Lung (tissue), 12 donors: ENCODE measurements around the gene TMEM106C. TPM values are rescaled to one million over a fixed set of nuclear protein-coding genes. Genes with fewer than 3 reads are reported as not detected.
A peak's percentile ranks its signal among the peaks of the same experiment; 100 is the strongest.

Experiments
- ATAC-seq: fragments of 200-7000 bp; cut with Tn5 transposase; one replicate; pipeline ENCODE4 v1.9.1; 2020; ENCODE audit warnings: moderate number of reproducible peaks; ENCODE audit not compliant: insufficient read depth, low FRiP score
- DNase-seq, 3 donors: peaks; one replicate each; pipeline ENCODE4 v3.0.0-alpha.2; 2013 to 2017
- H3K27ac ChIP-seq, 2 donors: one replicate each; pipeline ENCODE4 v1.5.1; 2013; ENCODE audit warnings: mild to moderate bottlenecking in 2 of 2, moderate library complexity in 2 of 2, control low read depth in 1 of 2, inconsistent platforms in 1 of 2, low read depth in 1 of 2, low read length in 1 of 2
- H3K27me3 ChIP-seq, 3 donors: one replicate each; pipeline ENCODE4 v1.5.1; 2013; ENCODE audit warnings: low read length in 2 of 3; ENCODE audit not compliant: control insufficient read depth in 3 of 3, insufficient read depth in 3 of 3
- H3K36me3 ChIP-seq, 4 donors: one replicate each; pipeline ENCODE4 v1.5.1; 2013; ENCODE audit warnings: low read length in 4 of 4, mild to moderate bottlenecking in 1 of 4, moderate library complexity in 1 of 4; ENCODE audit not compliant: control insufficient read depth in 4 of 4, insufficient read depth in 4 of 4
- H3K4me1 ChIP-seq, 5 donors: one replicate each; pipeline ENCODE4 v1.5.1; 2013; ENCODE audit warnings: low read length in 5 of 5, mild to moderate bottlenecking in 2 of 5, moderate library complexity in 1 of 5; ENCODE audit not compliant: control insufficient read depth in 5 of 5, insufficient read depth in 5 of 5
- H3K4me3 ChIP-seq: one replicate; pipeline ENCODE4 v1.5.1; 2013; ENCODE audit warnings: mild to moderate bottlenecking, control low read depth, moderate library complexity
- H3K9ac ChIP-seq, 2 donors: one replicate each; pipeline ENCODE4 v1.5.1; 2013; ENCODE audit warnings: low read length in 2 of 2, control low read depth in 1 of 2; ENCODE audit not compliant: insufficient read depth in 1 of 2
- H3K9me3 ChIP-seq, 4 donors: one replicate each; pipeline ENCODE4 v1.5.1; 2013; ENCODE audit warnings: low read length in 3 of 4, mild to moderate bottlenecking in 1 of 4, moderate library complexity in 1 of 4; ENCODE audit not compliant: control insufficient read depth in 4 of 4, insufficient read depth in 3 of 4
- WGBS, 2 donors: extraction: QIAGEN DNeasy Blood & Tissue Kit; methylation state at CpG; one replicate each; pipeline ENCODE4 v1.1.7; 2013; 5-methylcytosine and 5-hydroxymethylcytosine counted together
- polyA plus RNA-seq, 2 donors: library from polyadenylated mRNA; stranded (reverse); fragments of 200-250 nt; gene quantifications; one replicate each; pipeline ENCODE4 v1.2.1, GENCODE V29; 2013
- total RNA-seq, 2 donors: library from RNA; depleted of rRNA in 1 of 2; stranded (reverse); fragments of >200 nt in 1 of 2; gene quantifications; one replicate each; pipeline ENCODE4 v1.2.1, GENCODE V29; 2014 to 2021
- TF ChIP-seq, protein P1 (sequence below): IDR thresholded peaks from 2 replicates; pipeline ENCODE4 v1.5.1; 2012; ENCODE audit warnings: mild to moderate bottlenecking; ENCODE audit errors: control extremely low read depth, extremely low read depth
- donor health status: control.
- donor health status: control.
- donor health status: Bipolar disorder and iron deficiency.
- donor health status: healthy.
- donor health status: DM: yes; HTN: yes; CAD: no.

TMEM106C gene
- total and polyA plus RNA-seq, 4 donors, result 29.3 to 53.0 (median 34.1) TPM

DNA sequence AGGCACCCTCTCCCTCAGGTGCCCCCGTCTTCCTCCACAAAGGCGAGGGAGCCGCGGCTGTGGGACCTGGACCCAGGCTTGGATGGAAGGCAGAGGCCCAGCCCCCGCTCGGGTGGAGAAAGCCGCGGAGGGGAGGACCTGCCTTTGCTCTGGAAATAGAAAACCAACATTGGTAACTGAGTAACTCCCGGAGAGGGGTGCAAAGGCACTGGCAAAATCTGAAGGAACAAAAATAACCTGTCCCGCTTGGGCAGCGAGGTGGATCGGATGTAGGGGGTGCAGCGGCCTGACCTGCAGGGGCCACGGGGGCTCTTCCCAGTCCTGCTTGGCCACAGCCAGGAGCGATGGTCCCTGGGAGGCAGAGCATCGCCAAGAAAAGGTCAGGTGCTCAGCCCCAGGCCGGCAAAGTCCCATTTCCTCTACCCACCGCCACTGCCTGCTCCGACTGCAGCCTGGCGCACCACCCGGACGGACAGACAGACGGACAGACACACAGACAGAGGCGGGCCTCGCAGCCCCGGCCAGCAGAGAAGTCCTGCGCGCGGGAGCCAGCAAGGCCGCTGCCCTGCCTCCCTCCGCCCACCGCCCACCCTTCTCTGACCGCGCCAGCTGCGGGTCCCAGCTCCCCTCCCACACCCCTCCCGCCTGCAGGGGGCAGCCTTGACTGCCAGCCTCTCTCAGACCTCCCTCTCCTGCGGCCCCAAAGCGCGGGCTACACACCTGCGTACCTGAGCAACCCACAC lies 21.4 kb upstream of the TMEM106C start:
- Histone ChIP-seq H3K36me3 (no peaks in the 10 kb centered on the region), H3K4me1 (peaks cover 0 to 13% (median 3%) of the 10 kb centered on the region in 5 donors), H3K27ac (no peak overlapping the region), H3K9ac (no peak overlapping the region), H3K4me3 (no peak overlapping the region), H3K9me3 (peaks cover 0 to 2% (median 0%) of the 10 kb centered on the region in 4 donors), H3K27me3 (peaks cover 0 to 7% (median 3%) of the 10 kb centered on the region in 3 donors)
- TF ChIP-seq, protein P1, sequence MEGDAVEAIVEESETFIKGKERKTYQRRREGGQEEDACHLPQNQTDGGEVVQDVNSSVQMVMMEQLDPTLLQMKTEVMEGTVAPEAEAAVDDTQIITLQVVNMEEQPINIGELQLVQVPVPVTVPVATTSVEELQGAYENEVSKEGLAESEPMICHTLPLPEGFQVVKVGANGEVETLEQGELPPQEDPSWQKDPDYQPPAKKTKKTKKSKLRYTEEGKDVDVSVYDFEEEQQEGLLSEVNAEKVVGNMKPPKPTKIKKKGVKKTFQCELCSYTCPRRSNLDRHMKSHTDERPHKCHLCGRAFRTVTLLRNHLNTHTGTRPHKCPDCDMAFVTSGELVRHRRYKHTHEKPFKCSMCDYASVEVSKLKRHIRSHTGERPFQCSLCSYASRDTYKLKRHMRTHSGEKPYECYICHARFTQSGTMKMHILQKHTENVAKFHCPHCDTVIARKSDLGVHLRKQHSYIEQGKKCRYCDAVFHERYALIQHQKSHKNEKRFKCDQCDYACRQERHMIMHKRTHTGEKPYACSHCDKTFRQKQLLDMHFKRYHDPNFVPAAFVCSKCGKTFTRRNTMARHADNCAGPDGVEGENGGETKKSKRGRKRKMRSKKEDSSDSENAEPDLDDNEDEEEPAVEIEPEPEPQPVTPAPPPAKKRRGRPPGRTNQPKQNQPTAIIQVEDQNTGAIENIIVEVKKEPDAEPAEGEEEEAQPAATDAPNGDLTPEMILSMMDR, result no peak
- 35 to 39% methylated on average over 34 to 40 of the region's 40 CpGs for WGBS, 2 donors
- no peak for ATAC-seq
- peak in 2 of 3 donors; percentile 43 to 59 for DNase-seq

DNA sequence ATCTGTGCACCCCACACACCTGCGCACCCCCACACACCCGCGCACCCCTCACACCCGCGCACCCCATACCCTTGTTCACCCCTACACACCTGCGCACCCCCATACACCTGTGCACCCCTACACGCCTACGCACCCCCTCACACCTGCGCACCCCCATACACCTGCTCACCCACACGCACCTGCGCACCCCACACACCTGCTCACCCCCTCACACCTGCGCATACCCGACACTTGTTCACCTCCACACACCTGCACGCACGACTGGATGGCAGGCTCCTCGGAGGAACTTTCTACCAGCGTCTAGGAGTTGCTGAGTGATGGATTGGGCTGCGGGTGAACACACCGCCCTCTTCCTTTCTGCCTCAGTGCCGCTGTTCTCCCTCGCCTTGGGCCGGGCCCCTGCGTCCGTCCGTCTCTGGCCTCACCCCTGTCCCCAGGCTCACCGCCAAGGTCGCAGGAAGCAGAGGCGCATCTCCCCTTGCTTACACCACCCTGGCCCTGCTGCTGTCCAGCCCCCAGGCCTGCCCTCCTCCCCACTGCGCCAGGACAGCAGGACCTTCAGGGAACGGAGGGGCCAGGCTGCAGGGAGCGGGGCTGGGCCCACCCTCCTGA lies 20.7 kb upstream of the TMEM106C start:
- peaks cover 0 to 7% (median 3%) of the 10 kb centered on the region in 3 donors for H3K27me3 ChIP-seq
- TF ChIP-seq, protein P1, result no peak
- whole genome bisulfite sequencing, 2 donors, result 59 to 73% methylated on average over 30 to 31 of the region's 31 CpGs
- no peak for DNase-seq
- peaks cover 0 to 15% (median 3%) of the 10 kb centered on the region in 5 donors for H3K4me1 ChIP-seq
- H3K27ac ChIP-seq, result no peak overlapping the region
- H3K4me3 ChIP-seq, result no peak overlapping the region
- ATAC-seq, result no peak
- H3K36me3 ChIP-seq, result no peaks in the 10 kb centered on the region
- H3K9me3 ChIP-seq, result peaks cover 0 to 2% (median 0%) of the 10 kb centered on the region in 4 donors
- H3K9ac ChIP-seq, result no peak overlapping the region

DNA sequence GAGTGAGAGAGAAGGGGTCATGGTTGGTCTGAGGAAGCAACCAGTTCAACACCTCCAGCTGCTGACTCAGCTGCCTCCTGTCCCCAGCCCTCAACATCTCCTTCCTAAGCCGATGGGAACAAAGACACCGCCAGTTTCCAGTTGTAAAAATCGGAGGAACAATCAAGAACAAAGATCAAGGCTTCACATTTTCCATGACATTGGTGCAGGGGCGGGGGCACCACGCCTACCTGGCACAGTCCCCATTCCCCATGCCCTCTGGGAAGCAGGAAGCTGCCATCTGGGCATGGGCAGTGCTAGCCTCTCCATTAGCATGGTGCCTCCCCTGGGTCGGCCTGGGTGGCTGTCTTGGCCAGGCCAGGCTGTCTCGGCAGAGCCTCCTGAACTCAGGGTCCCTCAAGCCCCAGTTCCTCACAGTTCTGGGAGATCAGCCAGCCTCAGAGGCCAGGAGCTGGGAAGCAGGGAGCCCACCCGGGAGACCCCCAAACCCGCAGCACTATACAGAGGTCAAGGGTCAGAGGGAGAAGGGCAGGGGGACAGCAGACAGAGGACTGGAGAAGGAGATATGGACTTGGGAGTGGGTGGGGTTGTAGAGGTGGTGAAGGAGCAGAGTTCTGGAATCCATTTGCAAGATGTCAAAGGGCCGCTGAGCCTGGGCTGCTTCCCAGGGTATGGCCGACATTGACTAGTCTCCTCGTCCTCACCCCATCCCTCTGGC lies 19.6 kb upstream of the TMEM106C start:
- peaks cover 0 to 7% (median 3%) of the 10 kb centered on the region in 3 donors for H3K27me3 ChIP-seq
- H3K27ac ChIP-seq, result no peak overlapping the region
- TF ChIP-seq, protein P1, result no peak
- H3K4me3 ChIP-seq, result no peak overlapping the region
- peaks cover 0 to 15% (median 3%) of the 10 kb centered on the region in 5 donors for H3K4me1 ChIP-seq
- peaks cover 0 to 2% (median 0%) of the 10 kb centered on the region in 4 donors for H3K9me3 ChIP-seq
- no peak overlapping the region for H3K9ac ChIP-seq
- no peak for ATAC-seq
- no peak for DNase-seq
- H3K36me3 ChIP-seq, result no peaks in the 10 kb centered on the region
- WGBS, 2 donors, result 74 to 90% methylated on average over 11 to 12 of the region's 12 CpGs
